Islet precursor cell (in vitro differentiated cells): Measurements from ENCODE around the gene MYH6.
"Not testable (repeated sequence)": the region's sequence is repeated elsewhere in the genome, so short reads cannot be mapped to it uniquely, and the experiment has no call there.

Experiments
- DNase-seq: peaks from one replicate; pipeline ENCODE4 v3.0.0-alpha.2; 2018

The MYH6 gene

GRCh38 chr14:23413681-23414080 is 5.6 kb upstream of the MYH6 start:
- DNase-seq: no peak

DNA sequence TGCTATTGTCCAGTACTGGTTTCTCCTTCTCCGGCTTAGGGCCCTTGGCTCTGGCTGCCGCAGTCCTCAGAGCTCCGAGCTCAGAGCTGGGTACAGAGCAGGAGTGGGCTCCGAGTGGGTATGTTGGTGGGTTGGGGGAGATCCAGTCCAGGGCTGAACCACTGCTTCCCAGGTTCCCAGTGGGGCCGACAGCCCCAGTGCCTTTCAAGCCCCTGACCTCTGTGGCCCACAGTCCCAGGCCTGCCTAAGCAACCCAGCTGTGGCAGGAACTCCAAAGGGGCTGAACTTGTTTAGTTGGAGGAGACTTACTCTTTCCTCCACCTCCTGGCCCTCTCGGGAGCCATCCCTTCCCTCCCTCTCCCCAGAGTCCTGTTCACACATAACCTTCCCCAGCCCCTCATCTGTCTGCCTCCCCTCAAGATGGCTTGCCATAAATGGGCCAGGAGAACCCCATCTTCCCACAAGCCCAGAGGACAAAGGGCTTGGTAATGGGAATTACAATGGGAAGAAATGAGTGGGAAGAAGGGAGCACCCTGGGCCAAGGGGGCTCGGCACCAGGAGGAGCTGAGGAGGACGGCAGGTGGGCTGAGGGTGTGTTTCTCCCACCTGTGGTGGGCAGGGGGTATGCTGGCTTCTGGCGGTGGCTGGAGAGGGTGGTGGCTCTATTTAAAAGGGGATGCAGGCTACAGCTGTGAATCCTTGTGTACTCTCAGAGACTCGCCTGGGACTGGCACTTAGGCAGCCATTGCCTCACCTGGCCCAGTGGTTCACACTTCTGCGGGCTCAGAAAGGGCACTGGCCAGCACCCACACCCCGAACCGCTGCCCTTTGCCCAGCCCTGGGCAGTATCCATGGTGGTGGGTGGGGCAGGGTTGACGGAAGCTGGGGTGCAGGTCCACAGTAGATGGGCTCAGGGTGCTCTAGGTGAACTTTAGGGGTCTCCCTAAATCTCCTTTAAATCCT is 3.8 kb upstream of the MYH6 start:
- DNase-seq: no peak

DNA sequence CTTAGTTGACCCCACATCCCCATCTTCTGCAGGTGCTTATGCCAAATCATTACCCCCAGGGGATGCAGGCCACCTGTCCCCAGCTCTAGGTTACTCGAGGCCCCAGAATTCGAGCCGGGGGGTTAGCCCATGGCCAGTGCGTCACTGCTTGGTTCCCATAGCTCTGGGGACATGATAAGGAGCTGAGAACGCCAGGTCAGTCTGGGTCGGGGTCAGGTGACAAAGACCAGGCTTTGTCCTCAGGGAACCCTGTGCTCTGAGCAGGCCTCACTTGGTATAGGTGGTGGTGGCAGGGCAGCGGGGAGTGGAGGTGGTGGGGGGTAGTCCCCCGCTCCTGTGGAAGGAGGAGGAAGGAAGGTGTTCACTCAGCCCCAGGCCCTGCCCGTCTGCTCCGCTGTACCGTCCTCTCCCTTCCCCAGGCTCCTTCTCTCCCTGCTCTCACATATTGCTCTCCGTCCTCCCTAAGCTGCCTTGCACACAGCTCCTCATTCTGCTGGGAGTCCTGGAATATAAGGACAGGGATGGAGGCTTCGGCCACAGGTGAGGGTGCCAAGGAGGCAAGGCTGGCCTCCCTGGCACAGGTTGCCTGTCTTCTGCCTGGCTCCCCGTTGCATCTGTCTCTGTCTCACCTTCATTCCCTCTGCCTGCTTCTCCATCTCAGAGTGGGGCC is 2.0 kb upstream of the MYH6 start:
- DNase-seq: no peak

DNA sequence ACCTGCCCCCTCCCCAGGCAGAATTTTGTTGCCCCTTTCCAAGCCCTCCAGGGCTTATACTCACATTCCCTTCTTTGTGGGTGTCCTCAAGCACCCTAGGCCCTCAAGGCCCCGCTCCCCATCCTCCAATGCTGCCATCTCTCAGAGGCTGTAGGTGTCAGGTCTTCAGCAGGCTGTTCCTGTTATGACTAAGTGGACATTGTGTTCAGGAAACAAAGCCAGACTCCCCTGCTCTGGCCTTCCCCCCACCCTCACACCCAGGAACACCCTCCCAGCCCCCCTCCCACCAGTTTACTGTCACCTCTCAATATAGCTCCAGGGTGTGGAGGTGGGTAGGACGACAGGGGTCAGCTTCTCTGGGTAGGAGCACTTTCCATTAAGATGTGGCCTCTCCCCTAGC is 1.4 kb upstream of the MYH6 start:
- DNase-seq: no peak

DNA sequence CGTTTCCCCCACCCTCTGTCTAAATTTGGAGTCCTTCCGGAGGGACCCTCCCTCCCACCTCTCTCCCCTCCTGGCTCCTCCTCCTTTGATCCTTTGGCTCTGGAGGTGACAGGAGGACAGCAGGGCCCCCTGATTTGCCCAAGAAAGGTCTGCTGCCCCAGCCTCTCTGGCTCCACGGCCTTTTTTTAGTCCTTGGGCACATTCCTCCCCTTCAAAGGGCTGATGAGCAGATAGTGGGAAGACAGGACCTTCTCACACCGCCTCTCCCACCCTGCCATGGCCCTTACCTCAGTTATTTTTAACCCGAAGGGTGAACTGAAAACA is 196 bp upstream of the MYH6 start:
- no peak for DNase-seq

- DNase-seq: no peak
These were observed 1.2 kb downstream of the MYH6 start for GRCh38 chr14:23406725-23407355.

- DNase-seq: no peak
These were observed 1.8 kb downstream of the MYH6 start for GRCh38 chr14:23406244-23406643.

DNA sequence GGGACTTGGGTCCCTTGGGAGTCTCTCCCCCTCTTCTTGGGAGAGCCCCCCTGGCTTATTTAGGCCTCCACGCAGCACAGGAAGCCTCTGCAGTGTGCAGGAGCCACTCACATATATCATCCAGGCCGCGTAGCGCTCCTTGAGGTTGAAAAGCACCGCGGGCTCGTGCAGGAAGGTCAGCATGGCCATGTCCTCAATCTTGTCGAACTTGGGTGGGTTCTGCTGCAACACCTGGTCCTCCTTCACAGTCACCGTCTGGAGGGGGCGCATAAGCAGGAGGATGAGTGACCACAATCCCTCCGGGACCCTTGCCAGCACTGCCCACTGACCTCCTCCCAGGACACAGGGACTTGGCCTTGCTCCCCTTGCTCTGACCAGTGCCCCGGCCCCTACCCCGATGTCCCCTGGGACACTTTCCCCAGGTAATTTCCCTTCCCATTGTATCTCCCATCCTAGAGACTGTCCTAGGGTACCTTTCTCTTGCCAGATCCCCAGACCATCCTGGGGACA is 2.5 kb downstream of the MYH6 start:
- DNase-seq: no peak

DNA sequence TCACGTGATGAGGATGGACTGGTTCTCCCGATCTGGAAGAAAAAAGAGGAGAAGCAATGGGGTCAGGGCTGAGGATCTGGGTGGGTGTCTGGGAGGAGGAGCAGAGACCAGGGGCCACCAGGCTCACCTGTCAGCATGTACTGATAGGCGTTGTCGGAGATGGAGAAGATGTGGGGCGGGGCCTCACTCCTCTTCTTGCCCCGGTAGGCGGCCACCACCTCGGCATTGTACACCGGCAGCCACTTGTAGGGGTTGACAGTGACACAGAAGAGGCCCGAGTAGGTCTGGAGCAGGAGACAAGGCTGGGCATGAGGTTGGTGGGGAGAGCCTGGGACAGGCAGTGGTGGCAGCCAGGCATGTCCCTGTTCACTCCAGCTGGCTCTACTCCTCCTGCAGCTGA is 3.0 kb downstream of the MYH6 start:
- DNase-seq: no peak

DNA sequence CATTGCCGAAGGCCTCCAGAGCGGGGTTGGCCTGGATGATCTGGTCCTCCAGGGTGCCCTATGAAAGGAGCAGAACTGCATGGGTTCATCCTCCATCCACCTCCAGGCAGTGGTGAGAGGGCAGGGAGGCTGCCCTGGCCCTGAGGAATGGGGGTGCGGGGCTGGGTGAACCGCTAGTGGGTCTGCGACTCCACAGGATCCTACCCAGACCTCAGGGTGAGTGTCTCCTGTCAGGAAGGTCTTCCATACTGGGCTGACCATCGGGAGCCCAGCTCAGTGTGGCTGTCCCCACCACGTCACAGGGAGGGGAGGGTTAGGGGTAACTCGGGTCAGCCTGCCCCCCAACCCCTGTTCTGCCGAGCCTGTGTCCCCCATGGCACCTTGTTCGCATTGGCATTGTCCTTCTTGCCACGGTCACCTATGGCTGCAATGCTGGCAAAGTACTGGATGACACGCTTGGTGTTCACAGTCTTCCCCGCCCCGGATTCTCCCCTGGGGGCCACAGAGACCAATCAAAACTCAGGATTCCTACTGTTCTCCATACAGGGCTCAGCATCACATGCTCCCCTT is 3.7 kb downstream of the MYH6 start:
- DNase-seq: no peak

DNA sequence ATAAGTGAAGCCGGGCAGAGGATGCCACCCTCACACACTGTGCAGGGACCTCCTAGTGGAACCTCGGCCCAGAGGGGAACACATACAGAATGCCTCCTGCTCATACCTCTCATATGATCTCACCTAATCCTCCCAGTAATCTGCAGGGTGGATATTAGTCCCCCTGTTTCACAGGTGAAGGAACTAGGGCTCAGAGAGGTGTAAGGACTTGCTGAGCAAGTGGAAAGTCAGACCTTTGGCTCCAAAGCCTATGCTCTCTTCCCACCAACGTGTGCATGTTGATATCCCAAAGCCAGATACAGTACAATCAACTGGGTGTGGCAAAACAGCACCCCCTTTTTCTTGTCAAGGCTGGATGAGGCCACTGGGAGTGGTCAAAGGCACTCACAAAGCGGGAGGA is 4.2 kb downstream of the MYH6 start:
- no peak for DNase-seq

DNA sequence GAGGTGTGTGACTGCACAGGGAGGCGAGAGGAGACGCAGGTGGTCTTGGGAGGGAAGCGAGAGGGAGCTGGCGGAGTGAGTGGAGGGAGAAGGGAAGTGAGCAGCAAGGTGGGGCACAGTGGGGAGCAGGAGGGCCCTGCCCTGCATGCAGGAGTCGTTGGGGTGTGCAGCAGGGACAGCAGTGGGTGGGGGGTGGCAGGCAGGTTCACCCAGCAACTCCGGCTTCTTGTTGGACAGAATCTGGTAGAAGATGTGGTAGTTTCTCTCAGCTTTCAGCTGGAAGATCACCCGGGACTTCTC is 5.0 kb downstream of the MYH6 start:
- no peak for DNase-seq

- DNase-seq: no peak
These were observed 5.6 kb downstream of the MYH6 start for GRCh38 chr14:23402296-23403138.

DNA sequence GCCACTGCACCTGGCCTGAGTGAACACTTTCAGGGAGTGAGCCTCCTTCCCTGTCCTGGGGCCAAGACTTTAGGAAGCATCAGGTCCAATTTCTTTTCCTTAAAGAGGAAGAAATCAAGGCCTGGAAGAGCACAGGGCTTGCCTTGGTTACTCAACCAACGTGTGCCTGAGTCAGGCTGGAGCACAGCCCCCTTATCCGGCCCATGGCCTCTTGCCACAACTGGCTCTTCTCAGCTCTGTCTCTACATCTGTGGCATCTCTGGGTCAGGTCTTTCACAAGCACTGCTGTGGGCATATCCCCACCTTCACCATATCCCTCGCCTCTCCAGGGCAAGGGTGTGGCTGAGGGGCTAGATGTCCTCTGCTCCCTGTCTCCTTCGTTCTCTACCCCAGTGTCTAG is 6.8 kb downstream of the MYH6 start:
- DNase-seq: no peak

- DNase-seq: not testable (repeated sequence)
These were observed 7.5 kb downstream of the MYH6 start for GRCh38 chr14:23400496-23401149.

DNA sequence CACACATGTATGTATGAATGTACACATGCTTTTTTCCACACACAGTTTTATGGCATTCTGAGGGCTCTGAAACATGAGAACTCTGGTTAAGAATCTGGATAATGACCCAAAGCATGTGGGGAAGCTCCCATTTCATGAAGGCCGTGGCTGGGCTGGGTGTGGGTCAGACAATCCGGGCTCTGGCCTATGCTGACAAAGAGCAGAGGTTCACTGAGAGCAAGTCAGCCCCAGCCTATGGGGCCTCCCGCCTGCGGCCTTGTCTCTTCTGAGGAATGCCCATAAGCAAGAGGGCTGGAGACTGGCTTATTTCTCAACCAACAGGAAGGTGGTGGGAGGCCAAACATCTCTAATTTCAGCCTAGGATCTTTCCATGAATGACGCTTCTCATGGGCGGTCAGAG is 8.5 kb downstream of the MYH6 start:
- DNase-seq: no peak

DNA sequence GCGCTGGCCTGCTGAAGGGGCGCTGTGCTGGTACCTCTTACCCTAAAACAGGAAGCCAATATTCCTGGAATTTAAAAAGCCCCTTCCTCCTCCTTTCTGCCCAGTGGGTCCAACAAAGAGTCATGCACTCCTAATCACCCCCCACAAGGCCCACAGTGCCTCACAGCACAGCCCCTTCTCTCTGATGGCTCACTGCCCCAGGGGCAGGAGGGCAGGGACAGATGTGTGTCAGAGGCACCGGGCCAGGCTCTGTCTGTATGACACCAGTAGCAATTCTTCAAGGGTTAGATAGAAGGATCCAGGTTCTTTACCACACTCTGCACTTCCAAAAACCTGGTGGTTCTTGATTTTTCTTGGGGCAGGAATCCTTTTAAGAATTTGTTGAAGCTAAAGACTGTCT is 8.9 kb downstream of the MYH6 start:
- no peak for DNase-seq

DNA sequence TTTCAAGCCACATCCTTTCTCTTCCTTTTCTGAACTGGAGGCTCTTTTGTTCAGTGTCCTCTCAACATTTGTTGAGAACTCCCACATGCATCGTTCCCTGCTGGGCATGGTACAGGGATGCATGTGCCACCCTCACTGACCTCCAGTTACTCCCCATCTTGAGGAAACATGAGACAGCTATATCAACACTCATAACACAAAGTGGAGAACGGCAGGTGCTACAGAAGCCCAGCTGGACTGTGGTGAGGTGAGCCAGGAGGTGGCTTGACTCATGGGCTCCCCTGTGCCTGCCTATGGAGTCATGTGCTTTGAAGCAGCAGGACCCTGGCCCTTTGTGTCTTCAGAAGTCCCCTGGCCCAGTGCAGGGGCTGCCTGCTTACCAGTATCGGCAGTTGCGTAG is 9.7 kb downstream of the MYH6 start:
- no peak for DNase-seq

- DNase-seq: no peak
These were observed 11.2 kb downstream of the MYH6 start for GRCh38 chr14:23396781-23397407.

DNA sequence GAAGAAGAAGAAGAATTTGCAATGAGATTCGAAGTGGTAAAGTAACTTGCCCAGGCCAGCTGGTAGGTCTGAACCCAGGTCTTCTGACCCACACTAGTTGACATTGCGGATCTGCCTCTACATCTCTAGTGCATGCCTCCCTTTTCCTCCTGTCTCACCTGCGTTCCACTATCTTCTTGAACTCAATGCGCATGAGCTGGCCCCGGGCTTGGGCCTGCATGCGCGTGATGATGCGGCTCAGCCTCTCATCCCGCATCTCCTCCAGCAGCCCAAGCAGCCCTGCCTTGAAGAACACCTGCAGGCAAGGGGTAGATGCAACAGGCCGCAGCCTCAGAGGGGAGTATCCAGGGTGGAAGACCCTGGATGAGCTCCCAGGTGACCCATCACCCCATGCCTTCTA is 11.9 kb downstream of the MYH6 start:
- DNase-seq: no peak

DNA sequence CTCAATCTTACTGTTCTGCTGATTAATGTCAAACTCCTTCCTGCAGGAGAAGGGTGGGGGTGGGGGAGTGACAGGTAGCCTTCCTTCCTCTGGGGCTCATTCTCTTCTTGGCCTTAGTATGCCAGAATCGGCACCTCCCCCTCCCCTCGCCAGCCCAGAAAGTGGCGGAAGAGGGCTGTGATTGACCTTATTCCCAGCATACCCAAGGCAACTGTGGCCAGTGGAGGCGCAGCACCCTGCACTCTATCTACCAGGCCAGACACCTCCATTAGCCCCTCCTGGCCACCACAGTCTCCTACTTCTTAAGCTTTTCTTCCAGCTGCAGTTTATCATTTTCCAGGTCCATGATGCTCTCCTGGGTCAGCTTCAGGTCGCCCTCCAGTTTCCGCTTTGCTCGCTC is 15.5 kb downstream of the MYH6 start:
- DNase-seq: no peak

DNA sequence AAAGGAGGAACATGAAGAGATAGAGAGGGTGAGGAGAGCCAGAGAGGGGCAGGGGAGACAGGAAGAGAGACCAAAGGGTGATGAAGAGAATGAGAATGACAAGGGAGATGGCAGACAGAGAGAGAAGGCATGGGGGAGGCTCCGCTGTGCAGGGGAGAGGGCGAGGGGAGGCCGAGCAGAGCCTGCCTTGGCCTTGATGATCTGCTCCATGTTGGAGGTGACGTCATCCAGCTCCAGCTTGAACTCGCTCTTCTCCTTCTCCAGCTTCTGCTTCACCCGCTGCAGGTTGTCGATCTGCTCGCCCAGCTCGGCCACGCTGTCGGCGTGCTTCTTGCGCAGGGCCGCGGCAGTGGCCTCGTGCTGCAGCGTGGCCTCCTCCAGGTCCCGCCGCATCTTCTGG is 18.2 kb downstream of the MYH6 start:
- not testable (repeated sequence) for DNase-seq
